HEK293 (cell line): ENCODE data around the gene CNGB1.

Source experiments
- CTCF ChIA-PET: fragments of 350-600 bp; formaldehyde crosslinking; extraction: SDS; loops from one replicate; lab custom pipeline; 2021; ENCODE audit warnings: antibody characterized with exemption; lab: Yijun Ruan, JAX
- POLR2A ChIA-PET: fragments of 300-600 bp; formaldehyde crosslinking; extraction: SDS; loops from one replicate; lab custom pipeline; 2020; ENCODE audit warnings: antibody characterized with exemption, inconsistent platforms; lab: Yijun Ruan, JAX
- H3K27ac ChIP-seq: fragments of 200-500 bp; sonication (Bioruptor generic); 2 replicates; pipeline ENCODE4 v1.5.1; 2014; ENCODE audit warnings: low read depth, low read length, control low read depth, inconsistent platforms; ENCODE audit errors: extremely low read depth
- H3K36me3 ChIP-seq, 2 experiments: fragments of 200-500 bp in 1 of 2; sonication (Bioruptor generic) in 1 of 2; 1 replicate in 1 of 2; 2 replicates in 1 of 2; pipeline ENCODE4 v1.5.1; 2014 to 2017; ENCODE audit warnings: inconsistent platforms in 2 of 2, low read length in 2 of 2; ENCODE audit not compliant: control insufficient read depth in 2 of 2, insufficient read depth in 1 of 2
- H3K4me1 ChIP-seq: fragments of 200-500 bp; sonication (Bioruptor generic); 2 replicates; pipeline ENCODE4 v1.5.1; 2014; ENCODE audit warnings: mild to moderate bottlenecking, low read length, inconsistent platforms; ENCODE audit not compliant: control insufficient read depth, insufficient read depth
- H3K4me3 ChIP-seq: 2 replicates; pipeline ENCODE4 v1.5.1; 2011; ENCODE audit warnings: low read depth, mild to moderate bottlenecking, control low read depth, low read length, moderate library complexity
- H3K9me3 ChIP-seq: fragments of 200-500 bp; sonication (Bioruptor generic); 2 replicates; pipeline ENCODE4 v1.5.1; 2014; ENCODE audit warnings: low read depth, low read length, inconsistent platforms; ENCODE audit not compliant: control insufficient read depth, insufficient read depth
- AEBP2 ChIP-seq: fragments of 450-650 bp; formaldehyde crosslinking; IDR thresholded peaks from 2 replicates; pipeline ENCODE4 v1.5.1; 2016; ENCODE audit warnings: missing biosample characterization, missing genetic modification characterization, borderline replicate concordance
- ATF2 ChIP-seq: fragments of 450-650 bp; formaldehyde crosslinking; IDR thresholded peaks from 2 replicates; pipeline ENCODE4 v1.5.1; 2016; ENCODE audit warnings: missing biosample characterization, missing genetic modification characterization, low read depth
- BCL11B ChIP-seq: fragments of 450-650 bp; formaldehyde crosslinking; IDR thresholded peaks from 2 replicates; pipeline ENCODE4 v1.5.1; 2016; ENCODE audit warnings: low read depth, missing biosample characterization, missing genetic modification characterization
- KLF10 ChIP-seq: fragments of 450-650 bp; IDR thresholded peaks from 2 replicates; pipeline ENCODE4 v1.5.1; 2018; ENCODE audit warnings: missing biosample characterization, mild to moderate bottlenecking, missing genetic modification characterization
- REPIN1 ChIP-seq: fragments of 450-650 bp; formaldehyde crosslinking; IDR thresholded peaks from 2 replicates; pipeline ENCODE4 v1.5.1; 2017; ENCODE audit warnings: missing biosample characterization, missing genetic modification characterization, low read depth
- SCRT1 ChIP-seq: fragments of 450-650 bp; formaldehyde crosslinking; IDR thresholded peaks from 2 replicates; pipeline ENCODE4 v1.5.1; 2016; ENCODE audit warnings: missing biosample characterization, missing genetic modification characterization, borderline replicate concordance
- SP7 ChIP-seq: fragments of 450-650 bp; formaldehyde crosslinking; IDR thresholded peaks from 2 replicates; pipeline ENCODE4 v1.5.1; 2016; ENCODE audit warnings: missing biosample characterization, missing genetic modification characterization
- TCF7L2 ChIP-seq: IDR thresholded peaks from 2 replicates; pipeline ENCODE4 v1.6.1; 2011; ENCODE audit warnings: low read depth, mild to moderate bottlenecking, inconsistent platforms, low read length, moderate library complexity, borderline replicate concordance
- YY1 ChIP-seq: fragments of 450-650 bp; formaldehyde crosslinking; IDR thresholded peaks from 2 replicates; pipeline ENCODE4 v1.5.1; 2018; ENCODE audit warnings: missing biosample characterization, missing genetic modification characterization
- YY2 ChIP-seq: fragments of 450-650 bp; formaldehyde crosslinking; IDR thresholded peaks from 2 replicates; pipeline ENCODE4 v1.5.1; 2016; ENCODE audit warnings: missing biosample characterization, missing genetic modification characterization
- ZBTB1 ChIP-seq: fragments of 450-650 bp; formaldehyde crosslinking; IDR thresholded peaks from 2 replicates; pipeline ENCODE4 v1.5.1; 2016; ENCODE audit warnings: missing biosample characterization, missing genetic modification characterization
- ZBTB17 ChIP-seq: fragments of 450-650 bp; formaldehyde crosslinking; IDR thresholded peaks from 2 replicates; pipeline ENCODE4 v1.5.1; 2016; ENCODE audit warnings: missing biosample characterization, missing genetic modification characterization
- ZBTB20 ChIP-seq: fragments of 450-650 bp; formaldehyde crosslinking; IDR thresholded peaks from 2 replicates; pipeline ENCODE4 v1.5.1; 2016; ENCODE audit warnings: missing biosample characterization, missing genetic modification characterization
- ZFP37 ChIP-seq: fragments of 450-650 bp; formaldehyde crosslinking; IDR thresholded peaks from 2 replicates; pipeline ENCODE4 v1.5.1; 2016; ENCODE audit warnings: missing biosample characterization, missing genetic modification characterization
- ZNF140 ChIP-seq: fragments of 450-650 bp; formaldehyde crosslinking; IDR thresholded peaks from 2 replicates; pipeline ENCODE4 v1.5.1; 2016; ENCODE audit warnings: missing biosample characterization, missing genetic modification characterization
- ZNF146 ChIP-seq: fragments of 450-650 bp; formaldehyde crosslinking; IDR thresholded peaks from 2 replicates; pipeline ENCODE4 v1.5.1; 2016; ENCODE audit warnings: missing biosample characterization, missing genetic modification characterization
- ZNF175 ChIP-seq: fragments of 450-650 bp; formaldehyde crosslinking; IDR thresholded peaks from 2 replicates; pipeline ENCODE4 v1.5.1; 2016; ENCODE audit warnings: missing biosample characterization, missing genetic modification characterization
- ZNF19 ChIP-seq: fragments of 450-650 bp; formaldehyde crosslinking; IDR thresholded peaks from 2 replicates; pipeline ENCODE4; 2016; ENCODE audit warnings: missing biosample characterization, missing genetic modification characterization, low read depth
- ZNF292 ChIP-seq: fragments of 450-650 bp; formaldehyde crosslinking; IDR thresholded peaks from 2 replicates; pipeline ENCODE4 v1.5.1; 2016; ENCODE audit warnings: low read depth, missing biosample characterization, missing genetic modification characterization, borderline replicate concordance
- ZNF37A ChIP-seq: fragments of 450-650 bp; IDR thresholded peaks from 2 replicates; pipeline ENCODE4 v1.5.1; 2018; ENCODE audit warnings: missing biosample characterization, missing genetic modification characterization
- ZNF488 ChIP-seq: fragments of 450-650 bp; formaldehyde crosslinking; IDR thresholded peaks from 2 replicates; pipeline ENCODE4 v1.5.1; 2016; ENCODE audit warnings: missing biosample characterization, missing genetic modification characterization
- ZNF514 ChIP-seq: fragments of 450-650 bp; formaldehyde crosslinking; IDR thresholded peaks from 2 replicates; pipeline ENCODE4 v1.5.1; 2016; ENCODE audit warnings: missing biosample characterization, missing genetic modification characterization
- ZNF521 ChIP-seq: fragments of 450-650 bp; formaldehyde crosslinking; IDR thresholded peaks from 2 replicates; pipeline ENCODE4 v1.5.1; 2017; ENCODE audit warnings: missing biosample characterization, mild to moderate bottlenecking, missing genetic modification characterization
- ZNF530 ChIP-seq: fragments of 450-650 bp; formaldehyde crosslinking; IDR thresholded peaks from 2 replicates; pipeline ENCODE4 v1.5.1; 2016; ENCODE audit warnings: low read depth, missing biosample characterization, missing genetic modification characterization
- ZNF626 ChIP-seq: fragments of 450-650 bp; sonication (Bioruptor Pico); formaldehyde crosslinking; IDR thresholded peaks from 2 replicates; pipeline ENCODE4 v1.5.1; 2018; ENCODE audit warnings: missing biosample characterization, missing genetic modification characterization, inconsistent platforms
- ZNF654 ChIP-seq: fragments of 450-650 bp; formaldehyde crosslinking; IDR thresholded peaks from 2 replicates; pipeline ENCODE4 v1.5.1; 2016; ENCODE audit warnings: low read depth, missing biosample characterization, missing genetic modification characterization
- ZNF660 ChIP-seq: fragments of 450-650 bp; IDR thresholded peaks from 2 replicates; pipeline ENCODE4 v1.5.1; 2018; ENCODE audit warnings: missing biosample characterization, mild to moderate bottlenecking, missing genetic modification characterization
- ZNF777 ChIP-seq: fragments of 450-650 bp; formaldehyde crosslinking; IDR thresholded peaks from 2 replicates; pipeline ENCODE4 v1.5.1; 2017; ENCODE audit warnings: missing biosample characterization, missing genetic modification characterization, borderline replicate concordance
- ZNF785 ChIP-seq: fragments of 450-650 bp; formaldehyde crosslinking; IDR thresholded peaks from 2 replicates; pipeline ENCODE4 v1.5.1; 2016; ENCODE audit warnings: missing biosample characterization, missing genetic modification characterization
- ZNF791 ChIP-seq: fragments of 450-650 bp; formaldehyde crosslinking; IDR thresholded peaks from 2 replicates; pipeline ENCODE4 v1.5.1; 2016; ENCODE audit warnings: missing biosample characterization, missing genetic modification characterization
- ZNF792 ChIP-seq: fragments of 450-650 bp; formaldehyde crosslinking; IDR thresholded peaks from 2 replicates; pipeline ENCODE4 v1.5.1; 2016; ENCODE audit warnings: missing biosample characterization, missing genetic modification characterization
- ZNF843 ChIP-seq: fragments of 450-650 bp; formaldehyde crosslinking; IDR thresholded peaks from 2 replicates; pipeline ENCODE4 v1.5.1; 2016; ENCODE audit warnings: missing biosample characterization, missing genetic modification characterization
- ZSCAN23 ChIP-seq: fragments of 450-650 bp; formaldehyde crosslinking; IDR thresholded peaks from 2 replicates; pipeline ENCODE4 v1.5.1; 2016; ENCODE audit warnings: missing biosample characterization, missing genetic modification characterization

The CNGB1 gene

GRCh38 chr16:57991551-57992059 is 20.7 kb upstream of the CNGB1 start (continued):
- TF ChIP-seq YY2 (no peak), ZBTB20 (no peak), ATF2 (tag by site-specific recombination) (no peak), ZNF37A (no peak)

- TF ChIP-seq ZNF292 (no peak), SP7 (tag by site-specific recombination) (no peak), ZBTB17 (no peak), ZNF37A (no peak), ZNF660 (no peak), YY1 (no peak), ZNF785 (tag by site-specific recombination) (no peak), ZNF19 (tag by site-specific recombination) (no peak), ZNF488 (tag by site-specific recombination) (no peak), AEBP2 (no peak), BCL11B (no peak), KLF10 (tag by site-specific recombination) (no peak), ZNF626 (tag by site-specific recombination) (no peak), ZNF843 (tag by site-specific recombination) (no peak), ZNF514 (tag by site-specific recombination) (no peak), REPIN1 (tag by site-specific recombination) (no peak)
- POLR2A ChIA-PET, result no interaction called here
- no peak overlapping the region for H3K4me3 ChIP-seq
- H3K9me3 ChIP-seq, result no peaks in the 10 kb centered on the region
- no peak overlapping the region for H3K27ac ChIP-seq
- peaks cover 0 to under 1% of the 10 kb centered on the region in 2 experiments; a peak in 1 of 3 replicates for H3K36me3 ChIP-seq
- H3K4me1 ChIP-seq, result no peaks in the 10 kb centered on the region; the same call in 1 of the 2 replicates
- CTCF ChIA-PET, result interaction anchor here (0.9 to 1.0 kb wide), 2 partner anchors 10 to 266 kb away, joined by 3 to 4 read pairs; no protein-coding TSS in a partner anchor
Observed at GRCh38 chr16:57988929-57989328, 18.0 kb upstream of the CNGB1 start.

GRCh38 chr16:57987441-57988177 is 16.7 kb upstream of the CNGB1 start:
- no peak for TF ChIP-seq ZNF175 (tag by site-specific recombination)
- TF ChIP-seq ZNF140 (tag by site-specific recombination), result no peak
- TF ChIP-seq ZNF146 (tag by site-specific recombination), result no peak
- no peak for TF ChIP-seq ZNF626 (tag by site-specific recombination)
- TF ChIP-seq ZNF530 (tag by site-specific recombination), result no peak
- TF ChIP-seq ZNF521 (tag by site-specific recombination), result no peak
- TF ChIP-seq ZNF777, result no peak
- TF ChIP-seq ZBTB1, result no peak
- TF ChIP-seq ZNF654 (tag by site-specific recombination), result no peak
- TF ChIP-seq ZFP37 (tag by site-specific recombination), result no peak
- no peak for TF ChIP-seq ZNF791 (tag by site-specific recombination)
- TF ChIP-seq SCRT1, result no peak
- TF ChIP-seq ZNF792, result no peak
- no peak for TF ChIP-seq TCF7L2
- TF ChIP-seq ZNF19 (tag by site-specific recombination), result no peak
- no peak for TF ChIP-seq ZNF292
- no peak for TF ChIP-seq ZSCAN23 (tag by site-specific recombination)
- TF ChIP-seq, all 188 proteins: peak for 0
- H3K4me1 ChIP-seq, result no peaks in the 10 kb centered on the region; the same call in 1 of the 2 replicates
- CTCF ChIA-PET, result no interaction called here
- no peak overlapping the region for H3K27ac ChIP-seq
- H3K9me3 ChIP-seq, result no peaks in the 10 kb centered on the region
- no peak overlapping the region for H3K4me3 ChIP-seq
- POLR2A ChIA-PET, result no interaction called here
- H3K36me3 ChIP-seq, result no peaks in the 10 kb centered on the region
